ENCODE results near the gene HAVCR1.
A peak's percentile ranks its signal among the peaks of the same experiment; 100 is the strongest.
"Not testable (repeated sequence)": the region's sequence is repeated elsewhere in the genome, so short reads cannot be mapped to it uniquely, and the experiment has no call there.

Gene HAVCR1

DNA sequence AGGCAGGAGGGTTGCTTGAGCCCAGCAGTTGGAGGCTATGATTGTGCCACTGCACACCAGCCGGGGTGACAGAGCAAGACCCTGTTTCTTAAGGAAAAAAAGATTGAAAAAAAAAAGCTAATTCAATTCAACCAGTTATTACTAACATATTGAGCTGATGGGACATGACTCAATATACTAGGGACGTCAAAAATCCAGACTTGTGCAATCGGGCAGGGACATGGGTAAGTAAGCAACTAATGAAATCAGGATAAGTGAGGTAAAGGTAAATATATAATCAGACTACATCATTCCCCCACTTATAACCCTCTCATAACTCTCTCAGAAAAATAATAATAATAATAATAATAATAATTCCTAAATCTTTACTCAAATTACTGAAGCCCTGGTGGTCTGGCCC is 975 bp upstream of the HAVCR1 start:
- no peak overlapping the region for H2BK120ac ChIP-seq (ENCODE audit: insufficient read depth, low read length, poor library complexity)
- H3K4me1 ChIP-seq (ENCODE audit: control insufficient read depth in 1 of 2, insufficient read depth in 2 of 2, low read length in 2 of 2), result no peaks in the 10 kb centered on the region
- no peak overlapping the region for H3K4me3 ChIP-seq (ENCODE audit: low read depth, low read length)
- H3K23ac ChIP-seq (ENCODE audit: low read length), result no peak overlapping the region
- H4K91ac ChIP-seq (ENCODE audit: low read depth, low read length), result no peak overlapping the region
- no peaks in the 10 kb centered on the region for H3K79me1 ChIP-seq (ENCODE audit: low read length)
- H3K79me2 ChIP-seq (ENCODE audit: control insufficient read depth, insufficient read depth, low read length, poor library complexity), result no peaks in the 10 kb centered on the region
- no peaks in the 10 kb centered on the region for H3K9me3 ChIP-seq (ENCODE audit: insufficient read depth, low read depth, low read length)
- no peaks in the 10 kb centered on the region for H3K27me3 ChIP-seq (ENCODE audit: insufficient read depth, low read length)
- WGBS (ENCODE audit: extremely low coverage, insufficient coverage, insufficient read length), result no CpG with 5 or more reads among the region's 3 CpGs
- H2AK5ac ChIP-seq (ENCODE audit: low read length), result no peak overlapping the region
- H3K14ac ChIP-seq (ENCODE audit: low read length), result no peak overlapping the region
- H3K4ac ChIP-seq (ENCODE audit: low read depth, low read length), result no peak overlapping the region
- no peak overlapping the region for H3K9ac ChIP-seq (ENCODE audit: low read length)
- no peak overlapping the region for H4K8ac ChIP-seq (ENCODE audit: low read depth, low read length)
- H4K12ac ChIP-seq (ENCODE audit: low read depth, low read length), result no peak overlapping the region
- DNase-seq, result peak; percentile 32 to 52
- H2BK5ac ChIP-seq (ENCODE audit: low read depth, low read length, poor library complexity), result no peak overlapping the region
- H2BK12ac ChIP-seq (ENCODE audit: low read length), result no peak overlapping the region
- no peak overlapping the region for H2AFZ ChIP-seq (ENCODE audit: insufficient read depth, low read length, poor library complexity)
- H3K27ac ChIP-seq (ENCODE audit: low read depth, low read length), result no peak overlapping the region
- no peaks in the 10 kb centered on the region for H3K36me3 ChIP-seq (ENCODE audit: control insufficient read depth in 1 of 2, insufficient read depth in 2 of 2, low read length in 2 of 2)
- H3K18ac ChIP-seq (ENCODE audit: low read length), result no peak overlapping the region
- no peak overlapping the region for H3K4me2 ChIP-seq (ENCODE audit: low read length)

DNA sequence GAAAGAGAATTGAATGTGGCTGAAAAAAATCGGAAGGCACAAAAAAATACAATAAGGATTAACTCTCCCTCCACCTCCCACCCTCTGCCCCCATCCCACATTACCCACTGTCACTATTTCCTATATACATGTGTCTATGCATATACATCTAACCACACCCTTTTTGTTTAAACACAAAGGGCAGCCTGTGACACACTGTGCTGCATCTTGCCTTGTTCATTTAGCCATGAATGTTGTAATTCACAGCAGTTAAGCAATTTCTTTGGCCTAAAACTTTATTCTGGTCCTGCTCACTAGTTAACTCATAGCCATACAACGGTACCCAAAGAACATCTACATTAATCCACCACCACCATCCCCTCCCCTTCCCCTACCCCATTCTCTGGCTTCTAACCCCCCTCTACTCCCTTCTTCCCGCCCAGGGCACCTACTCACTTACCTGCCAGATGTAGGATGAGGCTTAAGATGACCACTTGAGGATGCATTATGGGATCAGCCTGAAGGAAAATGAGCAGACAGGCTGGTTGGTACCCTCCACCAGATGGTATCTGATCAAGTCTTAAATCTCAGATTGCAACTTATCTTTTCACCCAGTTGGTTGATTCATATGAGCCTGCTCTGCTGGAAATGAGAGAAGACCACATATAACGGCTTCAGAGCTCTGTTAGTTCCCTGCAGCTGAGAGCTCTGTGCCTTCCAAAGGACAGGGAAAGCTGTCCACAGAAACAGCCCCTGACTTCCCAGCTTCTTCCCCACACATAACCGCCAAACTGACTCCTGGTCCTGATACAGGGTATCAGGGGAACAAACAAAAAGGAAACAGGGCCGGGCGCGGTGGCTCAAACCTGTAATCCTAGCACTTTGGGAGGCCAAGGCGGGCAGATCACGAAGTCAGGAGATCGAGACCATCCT is 1.2 kb downstream of the HAVCR1 start:
- Histone ChIP-seq H3K4me2 (ENCODE audit: low read length) (no peak overlapping the region), H3K4ac (ENCODE audit: low read depth, low read length) (no peak overlapping the region), H4K91ac (ENCODE audit: low read depth, low read length) (no peak overlapping the region), H3K79me2 (ENCODE audit: control insufficient read depth, insufficient read depth, low read length, poor library complexity) (no peaks in the 10 kb centered on the region), H2BK12ac (ENCODE audit: low read length) (no peak overlapping the region), H3K4me1 (ENCODE audit: control insufficient read depth in 1 of 2, insufficient read depth in 2 of 2, low read length in 2 of 2) (no peaks in the 10 kb centered on the region), H3K14ac (ENCODE audit: low read length) (no peak overlapping the region), H3K27ac (ENCODE audit: low read depth, low read length) (no peak overlapping the region), H2BK120ac (ENCODE audit: insufficient read depth, low read length, poor library complexity) (no peak overlapping the region), H3K4me3 (ENCODE audit: low read depth, low read length) (no peak overlapping the region), H3K9me3 (ENCODE audit: insufficient read depth, low read depth, low read length) (no peaks in the 10 kb centered on the region), H4K8ac (ENCODE audit: low read depth, low read length) (no peak overlapping the region), H2AK5ac (ENCODE audit: low read length) (no peak overlapping the region), H3K9ac (ENCODE audit: low read length) (no peak overlapping the region), H2BK5ac (ENCODE audit: low read depth, low read length, poor library complexity) (no peak overlapping the region), H3K79me1 (ENCODE audit: low read length) (no peaks in the 10 kb centered on the region), H3K27me3 (ENCODE audit: insufficient read depth, low read length) (no peaks in the 10 kb centered on the region), H4K12ac (ENCODE audit: low read depth, low read length) (no peak overlapping the region), H2AFZ (ENCODE audit: insufficient read depth, low read length, poor library complexity) (no peak overlapping the region), H3K23ac (ENCODE audit: low read length) (no peak overlapping the region), H3K18ac (ENCODE audit: low read length) (no peak overlapping the region), H3K36me3 (ENCODE audit: control insufficient read depth in 1 of 2, insufficient read depth in 2 of 2, low read length in 2 of 2) (no peaks in the 10 kb centered on the region)
- no peak for DNase-seq
- WGBS (ENCODE audit: extremely low coverage, insufficient coverage, insufficient read length), result no CpG with 5 or more reads among the region's 11 CpGs

- H3K79me2 ChIP-seq (ENCODE audit: control insufficient read depth, insufficient read depth, low read length, poor library complexity); H3K27ac ChIP-seq (ENCODE audit: low read depth, low read length); H4K12ac ChIP-seq (ENCODE audit: low read depth, low read length); H3K14ac ChIP-seq (ENCODE audit: low read length); H3K27me3 ChIP-seq (ENCODE audit: insufficient read depth, low read length); H2BK5ac ChIP-seq (ENCODE audit: low read depth, low read length, poor library complexity); H3K18ac ChIP-seq (ENCODE audit: low read length); H3K4me1 ChIP-seq (ENCODE audit: control insufficient read depth in 1 of 2, insufficient read depth in 2 of 2, low read length in 2 of 2); H3K4ac ChIP-seq (ENCODE audit: low read depth, low read length); H2AK5ac ChIP-seq (ENCODE audit: low read length); DNase-seq; H3K9ac ChIP-seq (ENCODE audit: low read length); H2AFZ ChIP-seq (ENCODE audit: insufficient read depth, low read length, poor library complexity); H3K23ac ChIP-seq (ENCODE audit: low read length); H3K36me3 ChIP-seq (ENCODE audit: control insufficient read depth in 1 of 2, insufficient read depth in 2 of 2, low read length in 2 of 2); H4K91ac ChIP-seq (ENCODE audit: low read depth, low read length); H3K4me3 ChIP-seq (ENCODE audit: low read depth, low read length); H3K9me3 ChIP-seq (ENCODE audit: insufficient read depth, low read depth, low read length); H2BK12ac ChIP-seq (ENCODE audit: low read length); H3K4me2 ChIP-seq (ENCODE audit: low read length); H3K79me1 ChIP-seq (ENCODE audit: low read length); H2BK120ac ChIP-seq (ENCODE audit: insufficient read depth, low read length, poor library complexity); H4K8ac ChIP-seq (ENCODE audit: low read depth, low read length): not testable (repeated sequence)
- no CpG with 5 or more reads among the region's 6 CpGs for WGBS (ENCODE audit: extremely low coverage, insufficient coverage, insufficient read length)
These were observed 2.1 kb downstream of the HAVCR1 start for GRCh38 chr5:157056848-157057247.

- Histone ChIP-seq H3K27me3 (ENCODE audit: insufficient read depth, low read length) (no peaks in the 10 kb centered on the region), H3K79me1 (ENCODE audit: low read length) (peaks cover 18% of the 10 kb centered on the region), H4K91ac (ENCODE audit: low read depth, low read length) (peak overlapping the region; percentile 16), H3K27ac (ENCODE audit: low read depth, low read length) (no peak overlapping the region), H3K14ac (ENCODE audit: low read length) (no peak overlapping the region), H4K8ac (ENCODE audit: low read depth, low read length) (no peak overlapping the region), H2AFZ (ENCODE audit: insufficient read depth, low read length, poor library complexity) (no peak overlapping the region), H2BK5ac (ENCODE audit: low read depth, low read length, poor library complexity) (no peak overlapping the region), H2BK120ac (ENCODE audit: insufficient read depth, low read length, poor library complexity) (no peak overlapping the region), H3K4ac (ENCODE audit: low read depth, low read length) (no peak overlapping the region), H3K4me3 (ENCODE audit: low read depth, low read length) (no peak overlapping the region), H3K4me1 (ENCODE audit: control insufficient read depth in 1 of 2, insufficient read depth in 2 of 2, low read length in 2 of 2) (peaks cover 9 to 16% of the 10 kb centered on the region in 2 experiments), H2BK12ac (ENCODE audit: low read length) (no peak overlapping the region), H4K12ac (ENCODE audit: low read depth, low read length) (no peak overlapping the region), H2AK5ac (ENCODE audit: low read length) (no peak overlapping the region), H3K9ac (ENCODE audit: low read length) (no peak overlapping the region), H3K23ac (ENCODE audit: low read length) (no peak overlapping the region), H3K9me3 (ENCODE audit: insufficient read depth, low read depth, low read length) (no peaks in the 10 kb centered on the region), H3K18ac (ENCODE audit: low read length) (no peak overlapping the region), H3K4me2 (ENCODE audit: low read length) (no peak overlapping the region), H3K36me3 (ENCODE audit: control insufficient read depth in 1 of 2, insufficient read depth in 2 of 2, low read length in 2 of 2) (no peaks in the 10 kb centered on the region), H3K79me2 (ENCODE audit: control insufficient read depth, insufficient read depth, low read length, poor library complexity) (no peaks in the 10 kb centered on the region)
- WGBS (ENCODE audit: extremely low coverage, insufficient coverage, insufficient read length), result no CpG with 5 or more reads among the region's 7 CpGs
- no peak for DNase-seq
These were observed 7.2 kb downstream of the HAVCR1 start for GRCh38 chr5:157051604-157052245.
